ENCODE data around the gene EEF1AKMT1.

GRCh38 chr13:20686863-20687579, 86.7 kb downstream of the EEF1AKMT1 start:
- TF ChIP-seq EZH2 (IDR thresholded peaks at IDR 0.05), result no peak
- TF ChIP-seq POLR2AphosphoS5 (IDR thresholded peaks at IDR 0.05; ENCODE audit: borderline replicate concordance, low read depth, low read length), result no peak
